SK-N-SH (cell line): ENCODE measurements around the gene ZNG1C.
"Not testable (repeated sequence)": the region's sequence is repeated elsewhere in the genome, so short reads cannot be mapped to it uniquely, and the experiment has no call there.

ENCODE experiments used
- CHD2 ChIP-seq: fragments of 150-350 bp; IDR thresholded peaks from 2 replicates; pipeline ENCODE4 v1.6.1; 2018; ENCODE audit warnings: low read length; ENCODE audit not compliant: partially characterized antibody
- EP300 ChIP-seq, 2 experiments: IDR thresholded peaks; 2 replicates each; pipeline versions ENCODE4 v1.4.0 to v1.6.1; 2012; ENCODE audit warnings: borderline replicate concordance in 1 of 2, low read depth in 1 of 2, low read length in 1 of 2
- GATA2 ChIP-seq: sonication (generic); formaldehyde crosslinking; IDR thresholded peaks from 2 replicates; pipeline ENCODE4 v1.5.0; 2020; ENCODE audit warnings: mild to moderate bottlenecking, missing genetic modification reagents
- MAX ChIP-seq: IDR thresholded peaks from 2 replicates; pipeline ENCODE4 v1.4.0; 2012; ENCODE audit warnings: low read depth
- MXI1 ChIP-seq: IDR thresholded peaks from 2 replicates; pipeline ENCODE4 v1.6.1; 2012; ENCODE audit warnings: mild to moderate bottlenecking, low read depth, low read length, improper control_type of control experiment
- RXRA ChIP-seq: IDR thresholded peaks from 2 replicates; pipeline ENCODE4 v1.4.0; 2012; ENCODE audit warnings: low read depth, mild to moderate bottlenecking, borderline replicate concordance
- SIN3A ChIP-seq: IDR thresholded peaks from 2 replicates; pipeline ENCODE4 v1.6.1; 2012; ENCODE audit warnings: low read depth, mild to moderate bottlenecking, low read length, moderate library complexity, borderline replicate concordance
- TAF1 ChIP-seq: IDR thresholded peaks from 2 replicates; pipeline ENCODE4 v1.6.1; 2012; ENCODE audit warnings: low read depth, mild to moderate bottlenecking, low read length, moderate library complexity, borderline replicate concordance
- TEAD4 ChIP-seq: IDR thresholded peaks from 2 replicates; pipeline ENCODE4 v1.4.0; 2012; ENCODE audit warnings: mild to moderate bottlenecking, borderline replicate concordance; ENCODE audit not compliant: insufficient read depth
- YY1 ChIP-seq: IDR thresholded peaks from 2 replicates; pipeline ENCODE4 v1.4.0; 2012; ENCODE audit warnings: low read depth, mild to moderate bottlenecking
- TF ChIP-seq, protein P1 (sequence below): fragments of 200-600 bp; sonication (generic); IDR thresholded peaks from 2 replicates; pipeline ENCODE4 v1.6.1; 2017; ENCODE audit warnings: antibody characterized with exemption, mild to moderate bottlenecking, moderate library complexity
- TF ChIP-seq, protein P2 (sequence below): IDR thresholded peaks from 2 replicates; pipeline ENCODE4 v1.4.0; 2012; ENCODE audit warnings: low read depth, borderline replicate concordance

DNA sequence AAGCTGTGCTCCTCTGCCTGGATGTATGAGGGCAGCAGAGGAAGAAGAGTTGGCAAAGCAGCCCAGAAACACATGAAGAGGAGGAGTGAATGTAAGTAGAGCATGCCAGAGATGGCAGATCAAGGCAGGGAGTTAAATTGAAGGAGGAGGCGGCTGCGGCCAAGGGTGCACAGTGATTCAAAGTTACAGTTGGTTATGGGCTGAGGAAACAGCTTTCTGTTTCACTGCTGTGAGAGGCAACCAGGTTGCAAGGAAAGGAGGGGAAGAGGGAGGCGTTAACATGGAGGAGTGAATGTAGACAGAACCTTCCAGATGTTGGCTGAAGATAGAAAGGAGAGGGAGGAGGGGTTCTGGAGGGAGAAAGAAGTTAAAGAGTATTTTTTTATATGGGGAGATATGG, 94.2 kb downstream of the ZNG1C start:
- TF ChIP-seq, protein P1, sequence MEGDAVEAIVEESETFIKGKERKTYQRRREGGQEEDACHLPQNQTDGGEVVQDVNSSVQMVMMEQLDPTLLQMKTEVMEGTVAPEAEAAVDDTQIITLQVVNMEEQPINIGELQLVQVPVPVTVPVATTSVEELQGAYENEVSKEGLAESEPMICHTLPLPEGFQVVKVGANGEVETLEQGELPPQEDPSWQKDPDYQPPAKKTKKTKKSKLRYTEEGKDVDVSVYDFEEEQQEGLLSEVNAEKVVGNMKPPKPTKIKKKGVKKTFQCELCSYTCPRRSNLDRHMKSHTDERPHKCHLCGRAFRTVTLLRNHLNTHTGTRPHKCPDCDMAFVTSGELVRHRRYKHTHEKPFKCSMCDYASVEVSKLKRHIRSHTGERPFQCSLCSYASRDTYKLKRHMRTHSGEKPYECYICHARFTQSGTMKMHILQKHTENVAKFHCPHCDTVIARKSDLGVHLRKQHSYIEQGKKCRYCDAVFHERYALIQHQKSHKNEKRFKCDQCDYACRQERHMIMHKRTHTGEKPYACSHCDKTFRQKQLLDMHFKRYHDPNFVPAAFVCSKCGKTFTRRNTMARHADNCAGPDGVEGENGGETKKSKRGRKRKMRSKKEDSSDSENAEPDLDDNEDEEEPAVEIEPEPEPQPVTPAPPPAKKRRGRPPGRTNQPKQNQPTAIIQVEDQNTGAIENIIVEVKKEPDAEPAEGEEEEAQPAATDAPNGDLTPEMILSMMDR, result not testable (repeated sequence)
- TF ChIP-seq RXRA; TAF1; GATA2 (CRISPR knock-in tag); MXI1; YY1; MAX; EP300 (IDR thresholded peaks at IDR 0.05; ENCODE audit: borderline replicate concordance in 1 of 2, low read depth in 1 of 2, low read length in 1 of 2); TEAD4; SIN3A; CHD2: not testable (repeated sequence)
- TF ChIP-seq, protein P2, sequence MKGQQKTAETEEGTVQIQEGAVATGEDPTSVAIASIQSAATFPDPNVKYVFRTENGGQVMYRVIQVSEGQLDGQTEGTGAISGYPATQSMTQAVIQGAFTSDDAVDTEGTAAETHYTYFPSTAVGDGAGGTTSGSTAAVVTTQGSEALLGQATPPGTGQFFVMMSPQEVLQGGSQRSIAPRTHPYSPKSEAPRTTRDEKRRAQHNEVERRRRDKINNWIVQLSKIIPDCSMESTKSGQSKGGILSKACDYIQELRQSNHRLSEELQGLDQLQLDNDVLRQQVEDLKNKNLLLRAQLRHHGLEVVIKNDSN, result not testable (repeated sequence)
